Upper lobe of right lung (tissue), 1 donor: ENCODE data around the gene TSPEAR. TPM values are rescaled to one million over a fixed set of nuclear protein-coding genes. Genes with fewer than 3 reads are reported as not detected.

ENCODE experiments used
- ATAC-seq: fragments of 200-7000 bp; cut with Tn5 transposase; one replicate; pipeline ENCODE4 v1.9.1; 2020; ENCODE audit warnings: mild to moderate bottlenecking, moderate library complexity
- DNase-seq: peaks from one replicate; pipeline ENCODE4 v3.0.0-alpha.2; 2020
- H3K27ac ChIP-seq: fragments of 200-600 bp; one replicate; pipeline ENCODE4 v1.8.0; 2022
- H3K27me3 ChIP-seq: fragments of 200-600 bp; one replicate; pipeline ENCODE4 v1.8.0; 2022; ENCODE audit warnings: mild to moderate bottlenecking
- H3K36me3 ChIP-seq: fragments of 200-600 bp; one replicate; pipeline ENCODE4 v1.8.0; 2022
- H3K4me1 ChIP-seq: fragments of 200-600 bp; one replicate; pipeline ENCODE4 v1.8.0; 2022
- H3K4me3 ChIP-seq: fragments of 200-600 bp; one replicate; pipeline ENCODE4 v1.8.0; 2022; ENCODE audit warnings: mild to moderate bottlenecking
- H3K9me3 ChIP-seq: fragments of 200-600 bp; one replicate; pipeline ENCODE4 v1.8.0; 2022
- CTCF ChIP-seq: fragments of 200-600 bp; IDR thresholded peaks from one replicate; pipeline ENCODE4 v1.8.0; 2022; ENCODE audit warnings: antibody characterized with exemption
- intact Hi-C: fragments of 100-400 bp; cut with DNase I; formaldehyde crosslinking; loops from one replicate; pipeline ENCODE4 v1.11.0; 2022
- total RNA-seq: library from RNA; stranded (reverse); fragmentation: NEBNext Ultra II Directional; extraction: Animal tissue kit (Norgen Biotek cat#: 25700); gene quantifications from one replicate; pipeline ENCODE4 v1.2.1, GENCODE V29; 2021
- donor health status: DM: no; HTN: yes; CAD: no; lungs with severe emphysema.

TSPEAR gene
- total RNA-seq, 1 donor from 2014 or later, result 0.23 TPM

DNA sequence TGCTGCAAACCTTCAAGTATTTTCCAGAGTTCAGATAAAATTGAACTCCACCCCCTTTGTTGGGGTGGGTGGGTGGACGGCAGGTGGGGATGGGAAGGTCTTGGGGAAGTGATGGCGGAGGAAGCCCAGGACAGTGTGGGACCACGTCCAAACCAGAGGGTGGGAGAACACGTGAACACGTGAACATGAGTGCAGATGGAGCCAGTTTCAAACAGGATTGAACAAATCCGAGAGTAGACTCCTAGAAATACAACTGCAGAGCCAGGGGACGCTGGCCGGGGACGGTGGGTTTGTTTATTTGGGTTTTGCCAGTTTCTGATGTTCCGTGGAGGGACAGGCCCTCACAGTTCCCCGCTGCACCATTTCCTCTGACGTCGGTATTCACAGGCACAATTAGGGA lies 163.0 kb downstream of the TSPEAR start:
- DNase-seq, result peak; percentile 33
- Histone ChIP-seq H3K4me3 (no peak overlapping the region), H3K27me3 (peaks cover 13% of the 10 kb centered on the region), H3K36me3 (no peaks in the 10 kb centered on the region), H3K4me1 (no peaks in the 10 kb centered on the region), H3K27ac (no peak overlapping the region), H3K9me3 (no peaks in the 10 kb centered on the region)
- no peak for ATAC-seq
- intact Hi-C loops, result no loop called here
- TF ChIP-seq CTCF, result no peak

- H3K4me1 ChIP-seq, result no peaks in the 10 kb centered on the region
- H3K4me3 ChIP-seq, result no peak overlapping the region
- peaks cover 13% of the 10 kb centered on the region for H3K27me3 ChIP-seq
- no peak overlapping the region for H3K27ac ChIP-seq
- no peaks in the 10 kb centered on the region for H3K9me3 ChIP-seq
- intact Hi-C loops, result no loop called here
- ATAC-seq (peak; percentile 24), DNase-seq (peak; percentile 32)
- no peaks in the 10 kb centered on the region for H3K36me3 ChIP-seq
- TF ChIP-seq CTCF, result no peak
Measured at GRCh38 chr21:44547656-44548331, 163.6 kb downstream of the TSPEAR start.

GRCh38 chr21:44544566-44544965 lies 166.8 kb downstream of the TSPEAR start:
- no peak for DNase-seq
- intact Hi-C loops, result no loop called here

GRCh38 chr21:44542716-44543115 lies 168.7 kb downstream of the TSPEAR start:
- ATAC-seq (no peak), DNase-seq (no peak)
- peaks cover 7% of the 10 kb centered on the region for H3K27me3 ChIP-seq
- no peak for TF ChIP-seq CTCF
- H3K9me3 ChIP-seq, result no peaks in the 10 kb centered on the region
- H3K4me1 ChIP-seq, result no peaks in the 10 kb centered on the region
- intact Hi-C loops, result no loop called here
- H3K36me3 ChIP-seq, result no peaks in the 10 kb centered on the region
- H3K27ac ChIP-seq, result no peak overlapping the region
- H3K4me3 ChIP-seq, result no peak overlapping the region

More at GRCh38 chr21:44544566-44544965, 166.8 kb downstream of the TSPEAR start:
- ATAC-seq, result no peak
- no peaks in the 10 kb centered on the region for H3K36me3 ChIP-seq
- no peak for TF ChIP-seq CTCF
- no peak overlapping the region for H3K4me3 ChIP-seq
- no peak overlapping the region for H3K27ac ChIP-seq
- H3K9me3 ChIP-seq, result no peaks in the 10 kb centered on the region
- peaks cover 16% of the 10 kb centered on the region for H3K27me3 ChIP-seq
- H3K4me1 ChIP-seq, result no peaks in the 10 kb centered on the region

DNA sequence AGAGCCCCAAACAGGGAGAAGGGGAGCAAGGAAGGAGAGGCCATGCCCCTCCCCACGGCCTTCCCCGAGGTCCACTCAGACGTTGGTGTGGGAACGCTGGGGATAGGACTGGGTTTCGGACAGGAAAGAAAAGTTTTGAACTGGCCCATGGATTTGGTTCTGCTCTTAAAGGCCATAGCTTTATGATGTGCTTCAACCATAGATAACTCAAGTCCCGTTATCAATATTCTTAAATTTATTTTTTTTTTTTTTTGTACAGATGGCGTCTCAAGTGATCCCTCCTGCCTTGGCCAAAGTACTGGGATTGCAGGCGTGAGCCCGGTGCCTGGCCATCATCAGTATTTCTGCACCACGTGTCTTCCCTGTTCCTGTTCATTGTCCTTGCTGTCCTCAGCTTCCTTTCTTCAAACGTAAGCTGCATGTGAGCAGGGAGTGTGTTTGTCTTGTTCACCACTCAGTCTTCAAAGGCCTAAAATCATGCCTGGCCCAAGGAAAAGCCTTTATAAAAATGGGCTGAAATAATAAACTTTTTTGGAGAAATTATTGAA lies 170.6 kb downstream of the TSPEAR start:
- Histone ChIP-seq H3K4me3 (no peak overlapping the region), H3K36me3 (no peaks in the 10 kb centered on the region), H3K27ac (no peak overlapping the region), H3K27me3 (peaks cover 4% of the 10 kb centered on the region), H3K9me3 (no peaks in the 10 kb centered on the region), H3K4me1 (no peaks in the 10 kb centered on the region)
- ATAC-seq, result no peak
- no peak for TF ChIP-seq CTCF
- no peak for DNase-seq
- intact Hi-C loops, result no loop called here
